Adipocyte (in vitro differentiated cells): ENCODE data around the gene NGEF.

Experiments used
- DNase-seq: peaks from one replicate; pipeline ENCODE4 v3.0.0-alpha.2; 2015; ENCODE audit warnings: low read depth
- H3K27me3 ChIP-seq: replicated peaks from 2 replicates; pipeline ENCODE4 v1.7.0; 2013; ENCODE audit warnings: mild to moderate bottlenecking, low read length, moderate library complexity; ENCODE audit not compliant: control insufficient read depth, insufficient read depth
- H3K36me3 ChIP-seq: 2 replicates; pipeline ENCODE4 v1.7.0; 2013; ENCODE audit warnings: low read length, mild to moderate bottlenecking, moderate library complexity; ENCODE audit not compliant: control insufficient read depth, insufficient read depth, severe bottlenecking
- H3K4me1 ChIP-seq: 2 replicates; pipeline ENCODE4 v1.7.0; 2013; ENCODE audit warnings: mild to moderate bottlenecking, low read length, moderate library complexity; ENCODE audit not compliant: control insufficient read depth, insufficient read depth
- H3K4me3 ChIP-seq: 2 replicates; pipeline ENCODE4 v1.7.0; 2013; ENCODE audit warnings: mild to moderate bottlenecking, low read length, moderate library complexity
- H3K9ac ChIP-seq: 2 replicates; pipeline ENCODE4 v1.7.0; 2013; ENCODE audit warnings: mild to moderate bottlenecking, low read length, moderate library complexity
- H3K9me3 ChIP-seq: 2 replicates; pipeline ENCODE4 v1.7.0; 2013; ENCODE audit warnings: mild to moderate bottlenecking, low read length, moderate library complexity; ENCODE audit not compliant: control insufficient read depth

The NGEF gene, protein sequence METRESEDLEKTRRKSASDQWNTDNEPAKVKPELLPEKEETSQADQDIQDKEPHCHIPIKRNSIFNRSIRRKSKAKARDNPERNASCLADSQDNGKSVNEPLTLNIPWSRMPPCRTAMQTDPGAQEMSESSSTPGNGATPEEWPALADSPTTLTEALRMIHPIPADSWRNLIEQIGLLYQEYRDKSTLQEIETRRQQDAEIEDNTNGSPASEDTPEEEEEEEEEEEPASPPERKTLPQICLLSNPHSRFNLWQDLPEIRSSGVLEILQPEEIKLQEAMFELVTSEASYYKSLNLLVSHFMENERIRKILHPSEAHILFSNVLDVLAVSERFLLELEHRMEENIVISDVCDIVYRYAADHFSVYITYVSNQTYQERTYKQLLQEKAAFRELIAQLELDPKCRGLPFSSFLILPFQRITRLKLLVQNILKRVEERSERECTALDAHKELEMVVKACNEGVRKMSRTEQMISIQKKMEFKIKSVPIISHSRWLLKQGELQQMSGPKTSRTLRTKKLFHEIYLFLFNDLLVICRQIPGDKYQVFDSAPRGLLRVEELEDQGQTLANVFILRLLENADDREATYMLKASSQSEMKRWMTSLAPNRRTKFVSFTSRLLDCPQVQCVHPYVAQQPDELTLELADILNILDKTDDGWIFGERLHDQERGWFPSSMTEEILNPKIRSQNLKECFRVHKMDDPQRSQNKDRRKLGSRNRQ

DNA sequence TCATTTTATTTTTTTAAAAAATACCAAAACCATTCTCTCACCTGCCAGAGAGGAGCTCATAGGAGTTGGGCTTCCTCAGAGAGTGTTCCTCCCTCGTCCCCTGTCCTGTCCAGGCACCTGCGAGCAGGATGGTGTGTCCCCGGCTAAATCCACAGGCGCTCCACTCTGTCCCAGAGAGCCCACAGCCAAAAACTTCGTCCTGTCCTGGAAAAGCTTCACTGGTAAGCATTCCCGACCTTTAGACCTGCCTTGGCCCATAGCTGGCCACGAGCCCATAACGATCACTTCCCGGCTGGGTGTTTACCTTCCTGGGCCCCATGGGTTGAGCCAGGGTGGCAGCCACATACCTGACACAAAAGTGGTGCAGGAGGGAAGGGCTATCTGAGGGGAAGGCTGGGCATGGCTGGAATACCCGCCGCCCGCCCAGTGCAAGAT is at the start of gene NGEF:
Gene NGEF (minus strand): TSS at position 230 of the 435 bp plus-strand sequence. CDS start 38,366 bp downstream, outside the sequence.
- Histone ChIP-seq H3K27me3 (peaks cover 7% of the 10 kb centered on the region), H3K36me3 (no peaks in the 10 kb centered on the region), H3K9ac (no peak within 1 kb of the TSS), H3K4me3 (no peak within 1 kb of the TSS), H3K9me3 (peaks cover 9% of the 10 kb centered on the region), H3K4me1 (no peaks in the 10 kb centered on the region)
- no peak for DNase-seq

DNA sequence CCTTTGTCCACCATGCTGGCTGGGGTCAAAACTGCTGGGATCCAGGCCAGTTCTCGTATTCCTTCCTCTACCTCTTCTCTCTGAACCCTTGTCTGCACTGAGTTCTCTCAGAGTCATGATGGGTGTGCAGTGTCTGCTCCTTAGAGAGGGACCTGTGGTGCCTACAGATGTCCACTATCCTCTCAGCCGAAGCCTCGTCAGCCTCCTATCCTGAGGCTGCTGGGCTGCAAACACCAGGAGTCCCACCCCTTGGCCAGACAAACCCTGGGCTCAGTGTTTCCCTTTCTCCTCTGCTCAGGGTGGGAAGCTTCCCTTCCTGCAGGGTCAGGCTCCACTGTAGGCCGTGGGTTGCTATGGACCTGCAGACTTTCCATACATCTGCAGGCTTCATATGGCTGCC is 49.4 kb upstream of the NGEF start:
- no peak overlapping the region for H3K9ac ChIP-seq
- H3K4me3 ChIP-seq: no peak overlapping the region
- peaks cover 8% of the 10 kb centered on the region for H3K4me1 ChIP-seq
- no peaks in the 10 kb centered on the region for H3K27me3 ChIP-seq
- peaks cover 2% of the 10 kb centered on the region for H3K9me3 ChIP-seq
- no peaks in the 10 kb centered on the region for H3K36me3 ChIP-seq
- no peak for DNase-seq

- H3K4me1 ChIP-seq: peaks cover 8% of the 10 kb centered on the region
- no peak overlapping the region for H3K4me3 ChIP-seq
- no peak overlapping the region for H3K9ac ChIP-seq
- DNase-seq: no peak
- H3K27me3 ChIP-seq: no peaks in the 10 kb centered on the region
- H3K9me3 ChIP-seq: no peaks in the 10 kb centered on the region
- no peaks in the 10 kb centered on the region for H3K36me3 ChIP-seq
Measured at GRCh38 chr2:233061591-233062450, 48.8 kb upstream of the NGEF start.

GRCh38 chr2:233060980-233061590 is 48.0 kb upstream of the NGEF start:
- DNase-seq: no peak
- Histone ChIP-seq H3K4me3 (no peak overlapping the region), H3K9ac (no peak overlapping the region), H3K36me3 (no peaks in the 10 kb centered on the region), H3K9me3 (no peaks in the 10 kb centered on the region), H3K27me3 (no peaks in the 10 kb centered on the region), H3K4me1 (peaks cover 8% of the 10 kb centered on the region)

DNA sequence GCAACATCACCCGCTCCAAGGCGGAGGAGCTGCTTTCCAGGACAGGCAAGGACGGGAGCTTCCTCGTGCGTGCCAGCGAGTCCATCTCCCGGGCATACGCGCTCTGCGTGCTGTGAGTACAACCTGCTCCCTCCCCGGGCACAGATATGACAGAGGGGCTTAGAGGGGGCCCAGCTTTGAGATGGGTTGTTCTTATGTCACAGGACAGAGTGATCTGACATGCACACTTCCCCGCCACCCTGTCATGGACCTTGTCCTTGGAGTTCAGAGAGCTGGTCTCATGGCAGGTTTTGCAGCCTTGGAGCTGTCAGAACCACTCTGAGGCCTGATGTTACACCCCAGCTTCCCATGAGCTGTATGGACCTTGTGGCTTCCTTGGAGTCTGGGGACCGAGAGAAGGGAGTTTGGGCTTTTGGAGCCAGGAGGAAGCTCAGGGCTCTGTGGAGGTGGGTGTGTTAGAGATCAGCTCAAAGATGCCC is 47.5 kb upstream of the NGEF start:
- no peak overlapping the region for H3K9ac ChIP-seq
- no peak for DNase-seq
- H3K9me3 ChIP-seq: no peaks in the 10 kb centered on the region
- H3K36me3 ChIP-seq: no peaks in the 10 kb centered on the region
- no peaks in the 10 kb centered on the region for H3K27me3 ChIP-seq
- peaks cover 8% of the 10 kb centered on the region for H3K4me1 ChIP-seq
- no peak overlapping the region for H3K4me3 ChIP-seq

- H3K27me3 ChIP-seq: no peaks in the 10 kb centered on the region
- no peaks in the 10 kb centered on the region for H3K9me3 ChIP-seq
- no peaks in the 10 kb centered on the region for H3K36me3 ChIP-seq
- H3K4me1 ChIP-seq: peaks cover 6% of the 10 kb centered on the region
- no peak for DNase-seq
- no peak within 1 kb of the TSS for H3K9ac ChIP-seq
- H3K4me3 ChIP-seq: no peak within 1 kb of the TSS
Measured at GRCh38 chr2:233059797-233060500, 46.9 kb upstream of the NGEF start, which contains the start of gene INPP5D. TSS of gene INPP5D (plus strand) at chr2:233060342. CDS start at chr2:233060479, 137 bp downstream.

- DNase-seq: no peak
Measured at GRCh38 chr2:233059547-233059796, 46.4 kb upstream of the NGEF start.

DNA sequence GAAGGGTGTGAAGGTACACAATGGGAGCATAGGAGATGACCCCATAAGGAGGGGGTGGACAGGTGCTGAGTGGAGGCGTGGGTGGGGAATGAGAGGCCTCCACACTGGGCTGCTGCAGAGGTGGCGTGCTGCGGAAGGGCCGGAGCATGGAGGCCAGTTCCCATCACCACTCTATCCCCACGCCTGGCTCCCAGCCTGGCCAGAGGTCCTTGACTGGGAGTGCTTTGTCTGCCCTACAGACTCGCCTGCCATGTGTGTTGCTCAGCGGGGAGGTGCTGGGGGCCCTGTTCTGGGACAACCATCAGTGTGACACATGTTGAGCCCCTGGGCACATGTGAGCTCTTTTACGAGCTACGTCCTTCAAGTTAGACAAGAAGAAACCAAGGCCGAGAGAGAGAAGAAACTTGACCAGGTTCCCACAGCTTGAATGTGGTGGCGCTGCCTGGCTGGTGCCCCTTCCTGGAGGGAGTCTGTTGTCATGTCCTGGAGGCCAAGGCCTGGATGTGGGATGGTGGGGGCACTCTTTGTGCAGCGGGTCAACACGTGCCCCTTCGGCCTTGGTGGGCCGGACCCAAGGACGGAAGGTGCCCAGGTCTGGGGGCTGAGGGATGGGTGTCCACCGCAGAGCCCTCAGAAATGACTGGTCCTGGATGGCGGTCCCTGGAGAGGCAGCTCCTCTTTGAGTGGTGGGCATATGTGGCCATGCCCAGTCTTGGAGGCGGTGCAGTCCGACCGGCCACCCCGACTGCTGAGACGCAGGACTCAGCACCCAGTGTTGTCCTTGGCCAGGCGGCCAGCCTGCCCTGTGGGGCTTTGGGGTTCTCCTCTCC is 45.9 kb upstream of the NGEF start:
- Histone ChIP-seq H3K4me3 (no peak overlapping the region), H3K27me3 (peaks cover 6% of the 10 kb centered on the region), H3K4me1 (no peaks in the 10 kb centered on the region), H3K36me3 (no peaks in the 10 kb centered on the region), H3K9me3 (no peaks in the 10 kb centered on the region), H3K9ac (no peak overlapping the region)
- no peak for DNase-seq

More at GRCh38 chr2:233059547-233059796, 46.4 kb upstream of the NGEF start:
- Histone ChIP-seq H3K27me3 (peaks cover under 1% of the 10 kb centered on the region), H3K4me1 (peaks cover 1% of the 10 kb centered on the region), H3K4me3 (no peak overlapping the region), H3K9ac (no peak overlapping the region), H3K9me3 (no peaks in the 10 kb centered on the region), H3K36me3 (no peaks in the 10 kb centered on the region)

GRCh38 chr2:233056961-233057605 is 44.0 kb upstream of the NGEF start:
- DNase-seq: no peak
- H3K4me1 ChIP-seq: no peaks in the 10 kb centered on the region
- H3K27me3 ChIP-seq: peaks cover 8% of the 10 kb centered on the region
- H3K9ac ChIP-seq: no peak overlapping the region
- no peaks in the 10 kb centered on the region for H3K9me3 ChIP-seq
- H3K4me3 ChIP-seq: no peak overlapping the region
- no peaks in the 10 kb centered on the region for H3K36me3 ChIP-seq
